HuH-7.5 (cell line): ENCODE measurements around the gene SERGEF.

ENCODE experiments used
- DNase-seq: peaks from one replicate; pipeline ENCODE4 v3.0.0; 2011; ENCODE audit warnings: low spot score

SERGEF gene

DNA sequence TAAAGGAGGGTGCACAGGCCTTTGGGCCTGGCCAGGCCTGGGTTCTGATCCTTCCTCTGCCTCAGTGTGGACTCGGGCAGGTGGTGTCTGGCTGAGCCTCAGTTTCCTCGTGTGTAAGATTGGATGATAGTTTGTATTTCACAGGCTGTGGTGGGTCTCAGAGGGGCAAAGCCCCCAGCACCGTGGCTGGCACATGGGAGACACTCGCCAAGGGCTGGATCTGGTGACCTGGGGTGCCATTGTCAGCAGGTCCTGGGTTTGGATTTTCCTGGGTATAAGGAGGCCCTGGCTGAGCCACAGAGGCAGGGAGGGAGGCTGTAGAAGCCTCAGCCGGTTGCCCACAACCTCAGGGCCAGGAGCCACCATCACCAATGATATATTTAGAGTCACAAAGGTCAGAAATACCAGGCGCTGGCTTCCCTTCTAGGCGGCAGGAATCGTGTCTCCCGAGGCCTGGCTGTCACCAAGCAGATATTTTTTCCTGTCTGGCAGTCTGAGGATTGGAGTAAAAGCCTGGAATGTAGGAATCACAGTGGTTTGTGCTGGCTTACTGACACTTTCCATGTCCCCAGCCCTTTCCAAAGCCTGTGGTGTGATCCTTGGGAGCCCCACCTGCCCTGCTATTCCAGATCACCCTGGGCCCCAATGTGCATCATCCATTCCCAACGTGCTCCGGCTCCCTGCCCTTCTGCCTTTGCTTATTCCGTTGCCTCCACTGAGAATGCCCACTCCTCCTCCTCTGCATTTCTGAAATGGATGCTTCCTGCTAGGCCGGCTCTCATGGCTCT is 262.6 kb downstream of the SERGEF start:
- no peak for DNase-seq

DNA sequence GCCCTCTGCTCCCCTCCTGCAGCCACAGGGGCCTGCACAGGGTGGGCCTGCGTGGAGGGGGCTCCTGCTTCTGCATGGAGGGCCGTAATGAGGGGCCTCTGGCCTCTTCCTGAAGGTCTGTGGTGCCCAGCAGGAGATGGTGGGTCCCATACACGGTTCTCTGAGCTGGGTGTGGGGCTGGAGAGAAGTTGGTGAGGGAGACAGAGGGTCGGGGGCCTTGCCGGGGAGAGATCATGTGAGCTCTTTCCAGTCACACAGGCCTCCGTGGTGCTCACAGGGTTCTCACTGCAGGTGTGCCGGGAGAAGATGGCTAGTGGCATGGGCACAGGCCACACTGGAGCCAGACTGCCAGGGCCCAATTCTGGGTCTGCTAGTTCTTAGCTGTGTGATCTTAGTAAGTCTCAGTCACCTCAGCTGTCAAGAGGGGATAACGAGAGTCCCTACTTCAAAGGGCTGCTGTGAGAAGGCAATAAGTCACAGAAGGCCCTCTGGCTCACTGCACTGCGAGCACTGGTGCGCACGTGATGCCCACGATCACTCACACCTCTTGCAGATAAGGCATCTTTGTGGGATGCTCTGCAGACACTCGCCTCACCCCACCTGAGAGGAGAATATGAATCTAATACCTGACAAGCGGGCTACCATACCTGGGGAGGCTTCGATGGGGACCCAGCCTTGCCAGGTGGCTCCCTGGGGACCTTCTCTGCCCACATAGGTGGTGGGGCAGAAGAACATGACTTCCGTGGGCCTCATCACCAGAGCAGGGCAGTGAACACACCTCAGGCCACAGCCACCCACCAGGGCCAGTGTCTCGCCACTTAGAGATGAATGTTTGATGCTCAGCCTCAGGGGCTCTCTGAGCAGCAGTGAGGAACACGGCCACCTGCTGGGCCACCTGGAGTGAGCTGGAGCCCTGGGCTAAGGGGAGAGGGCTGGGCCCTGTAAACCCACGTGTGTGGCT is 263.8 kb downstream of the SERGEF start:
- no peak for DNase-seq

DNA sequence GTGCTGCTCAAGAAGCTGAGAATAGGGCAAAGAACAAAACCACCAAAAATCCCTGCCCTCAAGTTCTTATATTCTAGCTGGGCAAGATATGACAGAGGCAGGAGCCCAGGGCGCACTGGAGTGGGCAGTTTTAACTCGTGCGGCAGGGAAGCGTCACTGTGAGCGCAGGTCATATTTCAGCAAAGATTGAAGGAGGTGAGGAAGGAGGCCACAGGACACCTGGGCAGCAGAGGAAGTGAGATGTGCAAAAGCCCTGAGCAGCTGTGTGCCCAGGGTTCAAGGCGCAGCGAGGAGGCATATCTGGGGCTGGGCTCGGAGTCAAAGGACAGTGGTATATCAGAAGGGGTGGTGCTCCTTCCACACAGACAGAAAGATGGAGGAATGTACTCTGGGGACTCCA is 264.8 kb downstream of the SERGEF start:
- DNase-seq, result no peak

- DNase-seq, result no peak
Measured at GRCh38 chr11:17747131-17747955, 265.5 kb downstream of the SERGEF start.

DNA sequence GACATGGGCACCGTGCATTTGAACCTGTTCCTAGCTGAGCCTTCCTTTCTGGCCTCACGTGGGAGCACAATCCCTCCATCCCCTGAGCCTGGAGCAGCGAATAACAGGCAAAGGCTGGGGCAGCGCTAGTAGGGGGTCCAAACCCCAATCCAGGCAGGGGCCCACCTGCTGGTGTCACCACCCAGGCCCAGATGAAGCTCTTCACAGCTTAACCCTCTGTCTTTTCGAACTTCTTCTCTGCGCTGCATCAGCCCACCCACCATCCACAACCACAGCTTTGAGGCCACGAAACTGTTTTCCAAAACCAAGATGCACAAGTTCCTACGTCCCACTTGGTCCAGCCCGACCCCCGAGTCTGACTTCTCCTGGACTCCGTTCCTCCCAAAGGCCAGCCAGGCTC is 266.8 kb downstream of the SERGEF start:
- DNase-seq, result no peak

GRCh38 chr11:17745023-17745772 is 267.6 kb downstream of the SERGEF start:
- no peak for DNase-seq

DNA sequence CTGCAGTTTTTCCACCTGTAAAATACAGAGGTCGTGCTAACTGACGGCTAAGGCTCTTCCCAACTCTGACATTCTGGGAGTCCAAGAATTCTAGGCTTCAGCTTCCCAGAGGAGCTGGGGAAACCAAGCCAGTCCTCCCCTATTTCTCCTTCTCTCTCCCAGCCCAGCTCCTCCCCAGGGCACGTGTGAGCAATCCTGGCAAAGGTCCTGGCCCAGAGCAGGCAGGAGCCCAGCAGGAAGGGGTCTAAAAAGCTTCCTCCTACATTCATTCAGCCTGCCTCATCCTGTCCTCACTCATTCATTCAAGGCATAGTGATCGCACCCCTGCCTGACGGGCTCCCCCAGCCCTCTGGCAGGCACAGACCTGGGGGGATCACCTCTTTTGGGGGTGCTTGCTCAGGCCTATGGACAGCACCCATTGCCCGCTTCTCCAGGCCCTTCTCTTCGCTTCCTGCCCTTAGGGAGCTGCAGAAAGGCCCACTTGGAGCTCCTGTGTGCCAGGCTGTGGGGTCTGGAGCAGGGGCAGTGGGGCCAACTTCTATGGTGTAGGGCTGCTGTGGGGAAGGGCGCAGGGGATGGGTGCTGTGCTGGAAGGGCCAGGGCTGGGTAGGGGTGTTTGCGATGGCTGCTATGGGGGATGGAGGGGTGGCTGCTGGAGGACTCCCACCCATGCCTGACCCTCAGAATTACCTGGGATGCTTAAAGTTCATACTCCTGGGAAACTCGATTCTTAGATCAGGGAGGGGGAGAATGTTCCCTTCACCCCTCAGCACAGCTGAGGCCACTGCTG is 268.5 kb downstream of the SERGEF start:
- DNase-seq, result no peak

- no peak for DNase-seq
Measured at GRCh38 chr11:17743808-17744119, 269.1 kb downstream of the SERGEF start.

DNA sequence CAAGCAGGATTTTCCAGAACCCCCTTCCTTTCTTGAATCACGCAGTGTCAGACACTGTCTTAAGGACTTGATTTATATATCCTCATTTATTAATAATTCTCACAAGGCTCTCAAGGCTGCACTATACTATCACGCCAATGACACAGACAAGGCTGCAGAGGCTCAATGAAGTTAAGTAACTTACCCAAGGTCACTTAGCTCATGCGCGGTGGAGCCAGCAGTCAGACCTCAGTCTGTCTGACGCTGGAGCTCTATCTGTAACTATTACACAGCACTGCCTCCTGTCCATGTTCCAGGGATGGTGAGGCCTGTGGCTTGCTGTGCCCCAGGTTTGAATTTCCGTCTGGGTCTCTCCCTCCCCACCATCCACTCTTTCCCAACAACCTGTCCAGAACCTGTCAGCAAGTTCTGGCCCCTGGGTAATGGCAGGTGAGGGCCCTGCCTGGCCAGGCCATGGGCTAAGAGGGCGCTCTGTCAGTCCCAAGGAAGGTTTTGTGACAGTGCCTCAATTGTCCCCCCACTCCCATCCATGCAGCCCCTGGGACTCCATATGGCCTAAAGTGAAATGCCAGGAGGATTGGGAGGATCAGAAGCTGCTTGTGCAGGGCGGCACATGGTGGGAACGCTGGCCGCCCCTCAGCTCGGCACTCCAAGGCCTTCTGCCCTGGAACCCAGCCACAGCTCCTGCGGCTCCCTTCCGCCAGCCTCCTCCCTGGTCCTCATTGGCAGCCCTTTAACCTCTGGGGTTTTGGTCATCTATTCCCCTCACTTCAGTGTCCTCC is 269.6 kb downstream of the SERGEF start:
- DNase-seq, result no peak

DNA sequence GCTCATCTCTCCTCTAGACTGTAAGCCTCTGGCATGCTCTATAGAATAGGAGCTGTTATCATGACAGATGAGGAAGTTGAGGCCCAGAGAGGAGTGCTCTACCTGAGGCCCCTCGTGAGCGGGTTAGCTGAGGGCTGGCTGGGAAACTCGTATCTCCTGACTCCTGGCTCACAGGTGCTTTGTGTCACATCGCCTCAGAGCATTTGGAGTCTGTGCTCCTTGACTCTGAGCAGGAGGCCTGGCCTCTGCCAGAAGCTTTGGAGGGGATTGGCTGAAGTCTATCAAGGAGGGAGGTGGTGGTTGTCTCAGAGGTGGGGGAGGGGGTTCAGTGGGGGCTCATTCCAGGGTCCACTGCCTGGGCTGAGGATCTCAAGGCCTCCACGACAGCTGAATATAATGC is 270.8 kb downstream of the SERGEF start:
- DNase-seq, result no peak

- DNase-seq, result no peak
Measured at GRCh38 chr11:17741487-17741886, 271.4 kb downstream of the SERGEF start.

- DNase-seq, result no peak
Measured at GRCh38 chr11:17740649-17741235, 272.1 kb downstream of the SERGEF start.

GRCh38 chr11:17739945-17740338 is 272.9 kb downstream of the SERGEF start:
- no peak for DNase-seq

GRCh38 chr11:17738151-17738973 is 274.5 kb downstream of the SERGEF start:
- no peak for DNase-seq
